ENCODE measurements around the gene TNFAIP8.

The TNFAIP8 gene

GRCh38 chr5:119393201-119393691 is 37.4 kb downstream of the TNFAIP8 start:
- peaks cover 23% of the 10 kb centered on the region for H3K4me1 Mint-ChIP-seq
- H3K4me3 Mint-ChIP-seq = no peak overlapping the region
- peaks cover 15% of the 10 kb centered on the region for H3K36me3 Mint-ChIP-seq (ENCODE audit: low read depth)
- no peak for TF ChIP-seq CTCF (IDR thresholded peaks at IDR 0.05; ENCODE audit: unreplicated experiment in 3 of 3)
- no peak overlapping the region for H3K27ac Mint-ChIP-seq
- no peaks in the 10 kb centered on the region for H3K27me3 Mint-ChIP-seq (ENCODE audit: low read depth)
- no peaks in the 10 kb centered on the region for H3K9me3 Mint-ChIP-seq

DNA sequence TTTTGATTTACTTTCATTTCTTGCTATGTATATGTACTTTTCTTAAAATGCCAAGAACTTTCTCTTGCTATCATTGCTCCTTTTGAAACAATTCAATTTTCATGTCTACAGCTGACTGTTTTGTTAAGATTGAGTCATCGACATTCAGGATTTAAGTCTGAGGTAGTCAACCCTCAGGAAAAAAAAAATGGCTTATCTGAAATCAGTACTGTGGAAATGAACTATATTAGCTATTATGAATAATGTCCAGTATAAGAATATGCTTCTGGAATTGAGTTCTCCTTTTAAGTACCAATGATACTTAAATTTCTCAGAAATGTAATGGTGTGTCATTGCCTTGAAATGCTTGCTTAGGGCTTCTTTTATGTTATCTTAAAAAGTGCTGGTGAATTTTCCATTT is 37.9 kb downstream of the TNFAIP8 start:
- no peaks in the 10 kb centered on the region for H3K9me3 Mint-ChIP-seq
- peaks cover 15% of the 10 kb centered on the region for H3K36me3 Mint-ChIP-seq (ENCODE audit: low read depth)
- peaks cover 19% of the 10 kb centered on the region for H3K4me1 Mint-ChIP-seq
- H3K27ac Mint-ChIP-seq = no peak overlapping the region
- no peak overlapping the region for H3K4me3 Mint-ChIP-seq
- H3K27me3 Mint-ChIP-seq (ENCODE audit: low read depth) = no peaks in the 10 kb centered on the region
- TF ChIP-seq CTCF (IDR thresholded peaks at IDR 0.05; ENCODE audit: unreplicated experiment in 3 of 3) = no peak

- Mint-ChIP-seq H3K27ac (no peak overlapping the region), H3K36me3 (ENCODE audit: low read depth) (peaks cover 15% of the 10 kb centered on the region), H3K4me1 (peaks cover 7% of the 10 kb centered on the region)
Observed at GRCh38 chr5:119395080-119395836, 39.4 kb downstream of the TNFAIP8 start.

GRCh38 chr5:119396030-119396664 is 40.3 kb downstream of the TNFAIP8 start:
- H3K27me3 Mint-ChIP-seq (ENCODE audit: low read depth) = no peaks in the 10 kb centered on the region
- peaks cover 7% of the 10 kb centered on the region for H3K4me1 Mint-ChIP-seq
- H3K27ac Mint-ChIP-seq = no peak overlapping the region
- H3K9me3 Mint-ChIP-seq = no peaks in the 10 kb centered on the region
- H3K36me3 Mint-ChIP-seq (ENCODE audit: low read depth) = peaks cover 15% of the 10 kb centered on the region
- no peak overlapping the region for H3K4me3 Mint-ChIP-seq
- TF ChIP-seq CTCF (IDR thresholded peaks at IDR 0.05; ENCODE audit: unreplicated experiment in 3 of 3) = no peak

More at GRCh38 chr5:119395080-119395836, 39.4 kb downstream of the TNFAIP8 start:
- H3K9me3 Mint-ChIP-seq = no peaks in the 10 kb centered on the region
- no peak for TF ChIP-seq CTCF (IDR thresholded peaks at IDR 0.05; ENCODE audit: unreplicated experiment in 3 of 3)
- H3K4me3 Mint-ChIP-seq = no peak overlapping the region
- H3K27me3 Mint-ChIP-seq (ENCODE audit: low read depth) = no peaks in the 10 kb centered on the region

- Mint-ChIP-seq H3K9me3 (no peaks in the 10 kb centered on the region), H3K27me3 (ENCODE audit: low read depth) (peaks cover 4% of the 10 kb centered on the region), H3K4me1 (peaks cover 7% of the 10 kb centered on the region)
Observed at GRCh38 chr5:119397518-119398380, 41.9 kb downstream of the TNFAIP8 start.

More at GRCh38 chr5:119397518-119398380, 41.9 kb downstream of the TNFAIP8 start:
- Mint-ChIP-seq H3K36me3 (ENCODE audit: low read depth) (peaks cover 12% of the 10 kb centered on the region), H3K4me3 (no peak overlapping the region), H3K27ac (no peak overlapping the region)
- TF ChIP-seq CTCF (IDR thresholded peaks at IDR 0.05; ENCODE audit: unreplicated experiment in 3 of 3) = no peak

Data from nephron (organoid).